ENCODE results near the gene RGS7.

DNA sequence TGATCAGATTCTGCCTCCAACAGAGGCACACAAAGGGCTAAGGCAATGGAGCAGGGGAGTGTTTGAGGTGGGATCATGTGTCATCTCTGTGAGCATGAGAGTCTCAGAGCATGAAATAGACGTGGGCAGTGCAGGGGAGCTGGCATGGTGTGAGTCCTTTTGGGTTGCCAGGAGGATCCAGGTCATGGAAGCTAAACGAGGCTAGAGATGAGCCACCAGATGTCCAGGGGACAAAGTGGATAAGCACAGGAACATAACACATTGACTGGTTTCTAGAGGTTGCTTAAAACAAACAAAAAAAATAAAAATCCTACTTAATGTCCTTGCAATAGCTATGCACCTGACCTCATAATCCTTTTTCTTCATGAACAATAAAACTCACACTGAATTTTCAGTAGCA is 490.3 kb downstream of the RGS7 start:
- TF ChIP-seq, protein P1, sequence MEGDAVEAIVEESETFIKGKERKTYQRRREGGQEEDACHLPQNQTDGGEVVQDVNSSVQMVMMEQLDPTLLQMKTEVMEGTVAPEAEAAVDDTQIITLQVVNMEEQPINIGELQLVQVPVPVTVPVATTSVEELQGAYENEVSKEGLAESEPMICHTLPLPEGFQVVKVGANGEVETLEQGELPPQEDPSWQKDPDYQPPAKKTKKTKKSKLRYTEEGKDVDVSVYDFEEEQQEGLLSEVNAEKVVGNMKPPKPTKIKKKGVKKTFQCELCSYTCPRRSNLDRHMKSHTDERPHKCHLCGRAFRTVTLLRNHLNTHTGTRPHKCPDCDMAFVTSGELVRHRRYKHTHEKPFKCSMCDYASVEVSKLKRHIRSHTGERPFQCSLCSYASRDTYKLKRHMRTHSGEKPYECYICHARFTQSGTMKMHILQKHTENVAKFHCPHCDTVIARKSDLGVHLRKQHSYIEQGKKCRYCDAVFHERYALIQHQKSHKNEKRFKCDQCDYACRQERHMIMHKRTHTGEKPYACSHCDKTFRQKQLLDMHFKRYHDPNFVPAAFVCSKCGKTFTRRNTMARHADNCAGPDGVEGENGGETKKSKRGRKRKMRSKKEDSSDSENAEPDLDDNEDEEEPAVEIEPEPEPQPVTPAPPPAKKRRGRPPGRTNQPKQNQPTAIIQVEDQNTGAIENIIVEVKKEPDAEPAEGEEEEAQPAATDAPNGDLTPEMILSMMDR (IDR thresholded peaks at IDR 0.05): no peak
- TF ChIP-seq POLR2AphosphoS5 (IDR thresholded peaks at IDR 0.05) (no peak), POLR2A (IDR thresholded peaks at IDR 0.05) (no peak)

Measured in gastroesophageal sphincter (tissue), 3 donors.